GM12891 (cell line): Measurements from ENCODE around the gene EXTL1.

Experiments used
- DNase-seq: peaks from one replicate; pipeline ENCODE4 v3.0.0; 2011; ENCODE audit warnings: low spot score; ENCODE audit not compliant: insufficient read length
- FAIRE-seq: peaks from 2 replicates; lab custom pipeline; 2011; peaks lifted over from hg19 to GRCh38; lab: Jason Lieb, UNC
- PAX5 ChIP-seq: IDR thresholded peaks from 2 replicates; pipeline ENCODE4 v1.6.1; 2011; ENCODE audit warnings: low read length, moderate library complexity, mild to moderate bottlenecking; ENCODE audit not compliant: insufficient read depth, severe bottlenecking
- POLR2A ChIP-seq: IDR thresholded peaks from 2 replicates; pipeline ENCODE4 v1.6.1; 2011; ENCODE audit warnings: low read depth, low read length, control low read depth
- POLR2AphosphoS5 ChIP-seq: IDR thresholded peaks from 2 replicates; pipeline ENCODE4 v1.6.1; 2011; ENCODE audit warnings: low read depth, low read length, control low read depth
- POU2F2 ChIP-seq: IDR thresholded peaks from 2 replicates; pipeline ENCODE4 v1.6.1; 2011; ENCODE audit warnings: low read depth, mild to moderate bottlenecking, control low read depth, low read length, moderate library complexity
- SPI1 ChIP-seq: IDR thresholded peaks from 2 replicates; pipeline ENCODE4 v1.6.1; 2011; ENCODE audit warnings: low read depth, low read length, control low read depth
- TAF1 ChIP-seq: IDR thresholded peaks from 2 replicates; pipeline ENCODE4 v1.6.1; 2011; ENCODE audit warnings: low read depth, low read length, control low read depth

EXTL1 gene

GRCh38 chr1:26038904-26039303 is 17.3 kb downstream of the EXTL1 start:
- no peak for DNase-seq
- FAIRE-seq: no peak
- TF ChIP-seq SPI1 (no peak), POLR2A (no peak), POU2F2 (no peak), PAX5 (no peak), TAF1 (no peak), POLR2AphosphoS5 (no peak)

GRCh38 chr1:26041401-26041800 is 19.8 kb downstream of the EXTL1 start:
- DNase-seq (no peak), FAIRE-seq (no peak)
- TF ChIP-seq POU2F2: no peak
- TF ChIP-seq POLR2AphosphoS5: no peak
- TF ChIP-seq SPI1: no peak
- no peak for TF ChIP-seq POLR2A
- no peak for TF ChIP-seq PAX5
- no peak for TF ChIP-seq TAF1

- DNase-seq (no peak), FAIRE-seq (no peak)
- no peak for TF ChIP-seq POLR2AphosphoS5
- no peak for TF ChIP-seq SPI1
- no peak for TF ChIP-seq POU2F2
- no peak for TF ChIP-seq PAX5
- no peak for TF ChIP-seq POLR2A
- TF ChIP-seq TAF1: no peak
Observed at GRCh38 chr1:26041978-26042377, 20.4 kb downstream of the EXTL1 start.

GRCh38 chr1:26043765-26044164 is 22.2 kb downstream of the EXTL1 start:
- DNase-seq (no peak), FAIRE-seq (no peak)
- TF ChIP-seq TAF1 (no peak), PAX5 (no peak), POU2F2 (no peak), POLR2A (no peak), SPI1 (no peak), POLR2AphosphoS5 (no peak)

- FAIRE-seq (no peak), DNase-seq (no peak)
- TF ChIP-seq POU2F2 (no peak), TAF1 (no peak), PAX5 (no peak), SPI1 (no peak), POLR2A (no peak), POLR2AphosphoS5 (no peak)
Observed at GRCh38 chr1:26044414-26044813, 22.8 kb downstream of the EXTL1 start.

GRCh38 chr1:26044971-26045721 is 23.6 kb downstream of the EXTL1 start:
- no peak for DNase-seq
- no peak for FAIRE-seq
- TF ChIP-seq POLR2A (no peak), TAF1 (no peak), POU2F2 (no peak), POLR2AphosphoS5 (no peak), SPI1 (no peak), PAX5 (no peak)

- no peak for DNase-seq
- FAIRE-seq: no peak
- TF ChIP-seq SPI1: no peak
- TF ChIP-seq TAF1: no peak
- TF ChIP-seq POLR2AphosphoS5: no peak
- TF ChIP-seq POU2F2: no peak
- TF ChIP-seq POLR2A: no peak
- no peak for TF ChIP-seq PAX5
Observed at GRCh38 chr1:26045722-26046245, 24.2 kb downstream of the EXTL1 start, which contains the start of gene SLC30A2. SLC30A2 (minus strand) TSS chr1:26046118; CDS start chr1:26045896, 222 bp downstream.

GRCh38 chr1:26046246-26047095 is 24.9 kb downstream of the EXTL1 start:
- no peak for TF ChIP-seq TAF1
- no peak for TF ChIP-seq SPI1
- no peak for TF ChIP-seq POLR2A
- TF ChIP-seq POU2F2: no peak
- DNase-seq (no peak), FAIRE-seq (no peak)

GRCh38 chr1:26047278-26047874 is 25.8 kb downstream of the EXTL1 start:
- no peak for FAIRE-seq
- TF ChIP-seq POLR2A (no peak), POU2F2 (no peak), SPI1 (no peak), TAF1 (no peak), POLR2AphosphoS5 (no peak), PAX5 (no peak)
- DNase-seq: no peak
